SK-MEL-5 (cell line): ENCODE data around the gene CNKSR3. TPM values are rescaled to one million over a fixed set of nuclear protein-coding genes. Genes with fewer than 3 reads are reported as not detected.
"Not testable (repeated sequence)": the region's sequence is repeated elsewhere in the genome, so short reads cannot be mapped to it uniquely, and the experiment has no call there.

Experiments used
- DNase-seq: peaks from one replicate; pipeline ENCODE4 v3.0.0-alpha.2; 2016; ENCODE audit warnings: low read depth, low spot score
- in situ Hi-C: cut with HindIII; loops from 2 replicates; pipeline ENCODE4 v1.10.0; 2016; ENCODE audit warnings: low sequenced_read_pairs, high pct_unique_total_duplicates, low pct_unique_long_range_greater_than_20kb
- total RNA-seq: library from RNA; depleted of rRNA; stranded (reverse); fragments of >200 nt; shearing (Covaris generic); gene quantifications from 2 replicates; pipeline ENCODE4 v1.2.3, GENCODE V29; 2014

CNKSR3 gene
- total RNA-seq, 1 experiment from 2014 or later = 6.7 TPM

DNA sequence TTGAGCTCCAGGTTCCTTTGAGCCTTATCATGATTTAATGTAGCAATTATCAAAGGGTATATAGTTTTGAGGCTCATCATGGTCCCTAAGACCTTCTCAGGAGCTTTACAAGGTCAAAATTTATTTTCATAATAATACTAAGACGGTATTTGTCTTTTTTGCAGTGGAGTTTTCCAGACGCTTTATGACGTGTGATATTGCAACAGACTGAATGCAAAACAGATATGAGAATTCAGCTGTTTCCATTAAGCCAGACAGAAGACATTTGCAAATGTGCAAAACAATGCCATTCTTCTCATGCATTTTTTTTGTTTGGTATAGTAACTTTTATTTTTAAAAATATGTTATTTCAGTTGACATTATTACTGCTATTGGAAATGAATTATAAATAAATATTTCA lies 24.7 kb upstream of the CNKSR3 start:
- in situ Hi-C loops = no loop called here
- no peak for DNase-seq

- DNase-seq = no peak
- in situ Hi-C loops = no loop called here
Observed at GRCh38 chr6:154534531-154534930, 24.0 kb upstream of the CNKSR3 start.

DNA sequence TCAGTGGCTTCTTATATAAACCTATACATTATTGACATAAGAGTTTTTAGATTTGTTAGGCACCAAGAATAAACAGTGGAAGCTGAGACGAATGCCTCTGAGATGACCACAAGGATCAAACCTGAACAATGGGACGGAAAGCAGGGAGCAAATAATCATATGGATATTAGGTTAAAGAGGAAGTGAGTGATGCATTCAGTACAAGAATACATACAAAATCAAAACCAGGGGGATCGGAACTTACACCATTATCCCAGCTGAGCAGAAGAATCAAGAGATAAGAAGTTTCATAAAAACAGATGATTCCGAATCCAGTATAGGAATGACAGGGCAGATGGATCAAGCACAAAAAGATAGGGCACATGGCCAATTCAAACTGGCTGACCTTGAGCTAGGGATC lies 21.9 kb upstream of the CNKSR3 start:
- in situ Hi-C loops = no loop called here

GRCh38 chr6:154529957-154530356 lies 19.5 kb upstream of the CNKSR3 start:
- in situ Hi-C loops = no loop called here
- no peak for DNase-seq

More for the DNA sequence above, 21.9 kb upstream of the CNKSR3 start:
- no peak for DNase-seq

DNA sequence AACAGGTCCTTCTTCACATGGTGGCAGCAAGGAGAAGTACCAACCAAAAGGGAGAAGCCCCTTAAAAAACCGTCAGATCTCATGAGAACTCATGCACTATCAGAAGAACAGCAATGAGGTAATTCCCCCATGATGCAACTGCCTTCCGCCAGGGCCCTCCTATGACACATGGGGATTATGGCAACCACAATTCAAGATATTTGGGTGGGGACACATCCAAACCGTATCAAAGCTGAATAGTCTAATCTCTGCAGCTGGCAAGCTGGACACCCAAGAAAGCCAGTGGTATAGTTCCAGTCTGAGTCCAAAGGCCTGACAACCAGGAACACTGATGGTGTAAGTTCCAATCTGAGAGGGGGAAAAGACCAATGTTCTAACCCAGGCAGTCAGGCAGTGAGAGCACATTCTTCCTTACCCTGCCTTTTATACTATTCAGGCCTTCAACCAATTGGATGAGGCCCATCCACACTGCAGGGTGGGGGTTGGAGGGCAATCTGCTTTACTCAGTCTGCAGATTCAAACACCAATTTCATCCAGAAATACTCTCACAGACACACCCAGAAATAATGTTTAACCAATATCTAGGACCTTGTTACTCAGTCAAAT lies 17.9 kb upstream of the CNKSR3 start:
- DNase-seq = no peak
- in situ Hi-C loops = no loop called here

DNA sequence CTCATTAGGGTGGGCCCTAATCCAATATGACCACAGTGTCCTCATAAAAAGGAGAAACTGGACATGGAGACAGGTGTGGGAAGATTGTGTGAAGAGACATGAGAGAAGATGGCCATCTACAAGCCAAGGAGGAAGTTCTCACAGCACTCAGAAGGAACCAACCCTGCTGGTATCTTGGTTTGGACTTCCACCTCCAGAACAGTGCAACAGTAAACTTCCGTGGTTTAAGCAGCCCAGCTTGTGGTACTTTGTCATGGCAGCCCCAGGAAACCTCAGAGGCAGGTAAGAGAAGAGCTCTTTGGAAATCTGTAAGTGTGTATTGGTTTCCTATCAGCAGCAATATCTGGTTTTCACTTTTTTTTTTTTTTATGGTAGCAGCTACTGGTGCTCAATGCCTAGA lies 16.5 kb upstream of the CNKSR3 start:
- DNase-seq = no peak
- in situ Hi-C loops = no loop called here

DNA sequence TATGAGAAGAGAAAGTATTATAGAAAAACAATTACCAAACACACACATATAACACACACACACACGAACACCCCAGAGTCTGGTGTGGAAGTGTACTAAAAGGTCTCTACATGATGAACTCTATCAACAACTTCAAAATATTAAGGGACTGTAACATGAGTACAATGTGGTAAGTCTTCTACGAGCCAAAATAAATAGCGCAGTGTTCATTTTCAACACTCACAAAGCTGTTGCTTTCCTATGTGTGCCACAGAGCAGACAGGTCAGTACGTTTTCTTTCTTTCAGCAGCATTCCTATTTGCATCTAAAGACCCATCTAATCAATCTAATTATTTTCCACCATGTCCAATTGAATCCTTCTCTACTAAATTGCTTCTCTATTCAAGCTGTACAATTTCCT lies 12.1 kb upstream of the CNKSR3 start:
- no peak for DNase-seq
- in situ Hi-C loops = no loop called here

GRCh38 chr6:154521412-154521811 lies 10.9 kb upstream of the CNKSR3 start:
- in situ Hi-C loops = no loop called here
- DNase-seq = no peak

- DNase-seq = peak; percentile 12
- in situ Hi-C loops = no loop called here
Observed at GRCh38 chr6:154520280-154520679, 9.8 kb upstream of the CNKSR3 start.

DNA sequence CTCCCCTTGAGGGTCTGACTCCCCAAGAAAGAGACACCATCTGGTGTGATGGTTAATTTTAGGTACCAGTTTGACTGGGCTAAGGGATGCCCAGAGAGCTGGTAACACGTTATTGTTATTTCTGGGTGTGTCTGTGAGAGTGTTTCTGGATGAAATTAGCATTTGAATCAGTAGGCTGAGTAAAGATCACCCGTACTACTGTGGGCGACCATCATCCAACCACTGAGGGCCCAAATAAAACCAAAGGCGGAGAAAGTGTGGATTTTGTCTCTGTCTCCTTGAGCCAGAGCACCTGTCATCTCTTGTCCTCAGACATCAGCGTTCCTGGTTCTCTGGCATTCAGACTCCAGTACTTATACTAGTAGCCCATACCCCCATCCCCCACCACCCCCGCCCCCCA lies 7.9 kb upstream of the CNKSR3 start:
- DNase-seq = no peak
- in situ Hi-C loops = no loop called here

- DNase-seq = no peak
- in situ Hi-C loops = no loop called here
Observed at GRCh38 chr6:154516276-154516675, 5.8 kb upstream of the CNKSR3 start.

DNA sequence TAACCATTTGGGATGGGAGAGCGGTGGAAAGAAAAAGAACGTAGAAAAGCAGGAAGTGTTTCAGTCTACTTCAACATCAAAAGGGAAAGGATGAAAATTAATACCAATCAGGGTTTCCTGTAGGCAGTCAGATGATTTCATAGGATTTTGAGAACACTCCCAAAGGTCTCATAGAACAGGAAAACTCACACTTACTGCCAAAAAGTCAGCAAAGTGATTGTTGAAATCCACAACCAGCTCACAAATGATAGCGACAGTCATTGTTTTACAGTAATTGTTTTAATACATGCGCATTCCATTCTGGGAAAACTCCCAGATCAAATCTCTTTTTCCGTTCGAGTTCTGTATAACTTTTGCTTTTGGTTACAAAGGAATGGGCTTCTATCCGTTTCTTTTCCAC lies 5.3 kb upstream of the CNKSR3 start:
- in situ Hi-C loops = no loop called here
- no peak for DNase-seq

DNA sequence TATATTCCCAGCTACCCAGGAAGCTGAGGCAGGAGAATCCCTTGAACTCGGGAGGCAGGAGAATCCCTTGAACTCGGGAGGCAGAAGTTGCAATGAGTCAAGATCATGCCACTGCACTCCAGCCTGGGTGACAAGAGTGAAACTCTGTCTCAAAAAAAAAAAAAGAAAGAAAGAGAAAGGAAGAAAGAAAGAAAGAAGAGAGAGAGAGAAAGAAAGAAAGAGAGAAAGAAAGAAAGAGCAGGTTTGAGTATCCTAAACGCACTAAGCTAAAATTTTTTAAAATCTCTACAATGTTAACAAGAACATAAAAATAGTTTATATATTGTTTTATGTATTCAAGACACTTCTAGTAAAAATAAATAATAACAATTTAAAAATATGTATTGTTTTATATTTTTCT lies 4.6 kb upstream of the CNKSR3 start:
- in situ Hi-C loops, DNase-seq: not testable (repeated sequence)

DNA sequence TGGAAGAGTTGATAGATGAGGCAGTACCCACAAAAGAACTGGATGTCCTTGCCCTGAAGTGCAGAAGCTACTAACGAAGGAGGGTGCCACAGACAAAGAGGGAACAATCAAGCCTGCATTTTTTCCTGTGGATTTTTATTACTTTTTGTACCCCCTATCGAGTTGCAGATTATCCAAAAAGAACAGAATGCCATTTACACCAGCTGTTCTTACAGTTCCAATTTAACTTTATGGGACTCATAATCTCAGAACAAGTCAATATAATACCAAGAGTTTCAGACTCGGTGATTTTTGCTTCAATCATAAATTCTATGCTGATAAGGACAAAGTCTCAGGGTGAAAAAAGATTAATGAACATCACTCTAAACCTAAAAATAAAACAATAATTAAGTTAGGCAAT lies 4.0 kb upstream of the CNKSR3 start:
- DNase-seq = no peak
- in situ Hi-C loops = no loop called here

GRCh38 chr6:154513601-154514320 lies 3.3 kb upstream of the CNKSR3 start:
- in situ Hi-C loops = no loop called here
- DNase-seq = no peak

GRCh38 chr6:154512201-154512600 lies 1.7 kb upstream of the CNKSR3 start:
- no peak for DNase-seq
- in situ Hi-C loops = no loop called here

- in situ Hi-C loops = no loop called here
- DNase-seq = no peak
Observed at GRCh38 chr6:154511791-154512190, 1.3 kb upstream of the CNKSR3 start.

- DNase-seq = peak; percentile 18
- in situ Hi-C loops = no loop called here
Observed at GRCh38 chr6:154509421-154510143, 903 bp downstream of the CNKSR3 start.
